ENCODE results near the gene PIGU.

DNA sequence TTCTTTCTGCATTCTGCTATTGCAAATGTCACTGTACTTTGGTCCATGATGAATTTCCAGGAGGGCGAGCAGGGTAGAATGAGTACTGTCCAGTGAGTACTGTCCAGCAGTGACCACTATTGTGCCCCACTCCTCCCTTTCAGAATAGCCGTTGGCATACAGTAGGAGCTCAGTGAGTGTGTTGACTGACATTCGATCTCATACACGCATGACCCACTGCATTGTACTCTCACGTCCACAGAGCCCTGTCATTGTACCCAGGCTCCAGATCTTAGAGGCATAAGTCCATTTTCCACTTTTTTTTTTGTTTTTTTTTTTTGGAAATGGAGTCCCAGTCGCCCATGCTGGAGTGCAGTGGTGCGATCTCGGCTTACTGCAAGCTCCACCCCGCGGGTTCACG, 152.5 kb downstream of the PIGU start:
- TF ChIP-seq, protein P1, sequence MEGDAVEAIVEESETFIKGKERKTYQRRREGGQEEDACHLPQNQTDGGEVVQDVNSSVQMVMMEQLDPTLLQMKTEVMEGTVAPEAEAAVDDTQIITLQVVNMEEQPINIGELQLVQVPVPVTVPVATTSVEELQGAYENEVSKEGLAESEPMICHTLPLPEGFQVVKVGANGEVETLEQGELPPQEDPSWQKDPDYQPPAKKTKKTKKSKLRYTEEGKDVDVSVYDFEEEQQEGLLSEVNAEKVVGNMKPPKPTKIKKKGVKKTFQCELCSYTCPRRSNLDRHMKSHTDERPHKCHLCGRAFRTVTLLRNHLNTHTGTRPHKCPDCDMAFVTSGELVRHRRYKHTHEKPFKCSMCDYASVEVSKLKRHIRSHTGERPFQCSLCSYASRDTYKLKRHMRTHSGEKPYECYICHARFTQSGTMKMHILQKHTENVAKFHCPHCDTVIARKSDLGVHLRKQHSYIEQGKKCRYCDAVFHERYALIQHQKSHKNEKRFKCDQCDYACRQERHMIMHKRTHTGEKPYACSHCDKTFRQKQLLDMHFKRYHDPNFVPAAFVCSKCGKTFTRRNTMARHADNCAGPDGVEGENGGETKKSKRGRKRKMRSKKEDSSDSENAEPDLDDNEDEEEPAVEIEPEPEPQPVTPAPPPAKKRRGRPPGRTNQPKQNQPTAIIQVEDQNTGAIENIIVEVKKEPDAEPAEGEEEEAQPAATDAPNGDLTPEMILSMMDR (IDR thresholded peaks at IDR 0.05): no peak
- no peak for TF ChIP-seq POLR2A (IDR thresholded peaks at IDR 0.05)

Data from lower leg skin (tissue), 3 donors.